IPS-NIHi11 (cell line): ENCODE results near the gene NKIRAS2.

ENCODE experiments used
- DNase-seq: peaks from one replicate; pipeline ENCODE4 v3.0.0; 2012; ENCODE audit warnings: mixed read lengths, low spot score

The NKIRAS2 gene

DNA sequence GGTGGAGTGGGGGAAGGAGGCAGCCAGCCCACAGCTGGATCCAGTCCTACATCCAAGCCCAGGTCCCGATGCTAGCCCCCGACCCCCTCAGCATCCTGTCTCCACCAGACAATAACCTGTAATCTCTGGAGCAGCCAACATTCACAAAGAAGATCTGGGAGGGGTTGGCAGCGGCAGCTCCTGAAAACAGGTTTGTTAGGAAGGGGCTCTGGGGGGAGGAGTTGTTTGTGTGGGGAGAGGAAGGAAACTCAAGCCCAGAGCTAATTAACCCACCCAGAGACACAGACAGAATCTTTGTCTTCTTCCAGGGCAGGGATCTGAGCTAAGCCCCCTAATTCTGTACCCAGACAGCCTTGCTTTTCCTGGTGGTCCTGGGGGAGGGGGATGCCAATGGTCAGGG is 35.1 kb downstream of the NKIRAS2 start:
- DNase-seq = no peak

GRCh38 chr17:42055496-42055895 is 35.6 kb downstream of the NKIRAS2 start:
- no peak for DNase-seq

DNA sequence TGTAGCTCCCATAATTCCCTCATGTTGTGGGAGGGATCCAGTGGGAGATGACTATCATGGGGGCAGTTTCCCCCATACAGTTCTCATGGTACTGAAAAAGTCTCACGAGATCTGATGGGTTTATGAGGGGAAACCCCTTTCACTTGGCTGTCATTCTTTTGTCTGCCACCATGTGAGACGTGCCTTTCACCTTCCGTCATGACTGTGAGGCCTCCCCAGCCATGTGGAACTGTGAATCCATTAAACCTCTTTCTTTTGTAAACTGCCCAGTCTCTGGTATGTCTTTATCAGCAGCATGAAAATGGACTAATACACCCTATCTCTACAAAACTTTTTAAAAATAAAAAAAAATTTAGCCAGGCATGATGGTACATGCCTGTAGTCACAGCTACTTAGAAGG is 36.7 kb downstream of the NKIRAS2 start:
- DNase-seq = no peak

- no peak for DNase-seq
Measured at GRCh38 chr17:42058063-42058462, 38.2 kb downstream of the NKIRAS2 start.

- DNase-seq = no peak
Measured at GRCh38 chr17:42059815-42060214, 39.9 kb downstream of the NKIRAS2 start.

DNA sequence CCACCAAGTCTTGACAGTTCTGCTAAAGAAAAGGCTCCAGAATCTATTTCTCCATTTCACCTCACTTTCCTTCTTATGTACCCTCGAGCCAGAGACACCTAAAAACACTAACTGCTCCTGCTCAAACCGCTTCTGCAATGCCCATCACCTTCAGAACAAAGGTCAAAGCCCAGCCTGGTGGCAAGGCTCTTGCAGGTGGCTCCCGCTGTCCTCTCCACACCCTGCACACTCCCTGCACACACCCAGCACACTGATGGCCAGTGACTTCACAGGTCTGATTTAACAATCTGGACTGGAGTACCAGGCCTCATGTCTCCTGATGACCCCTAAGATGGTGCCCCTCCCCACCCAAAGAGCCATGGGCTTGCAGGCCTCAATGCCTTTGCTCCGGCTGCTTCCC is 40.3 kb downstream of the NKIRAS2 start:
- no peak for DNase-seq

- no peak for DNase-seq
Measured at GRCh38 chr17:42061646-42062487, 42.0 kb downstream of the NKIRAS2 start.

GRCh38 chr17:42062681-42063080 is 42.8 kb downstream of the NKIRAS2 start:
- DNase-seq = no peak

- no peak for DNase-seq
Measured at GRCh38 chr17:42065201-42065600, 45.3 kb downstream of the NKIRAS2 start.

GRCh38 chr17:42067371-42068091 is 47.6 kb downstream of the NKIRAS2 start:
- peak; percentile 82 for DNase-seq

- no peak for DNase-seq
Measured at GRCh38 chr17:42068979-42069378, 49.1 kb downstream of the NKIRAS2 start.

GRCh38 chr17:42071810-42072209 is 51.9 kb downstream of the NKIRAS2 start:
- DNase-seq = no peak

- DNase-seq = peak; percentile 73
Measured at GRCh38 chr17:42072323-42073187, 52.7 kb downstream of the NKIRAS2 start.
